Glomerular visceral epithelial cell (primary cell): Measurements from ENCODE around the gene SMURF2.

Experiments
- DNase-seq: peaks from one replicate; pipeline ENCODE4 v3.0.0-alpha.2; 2016; ENCODE audit errors: extremely low spot score

The SMURF2 gene

GRCh38 chr17:64503821-64504768, 158.0 kb downstream of the SMURF2 start:
- no peak for DNase-seq

- DNase-seq: no peak
These were observed 158.8 kb downstream of the SMURF2 start for GRCh38 chr17:64503341-64503740.

GRCh38 chr17:64502809-64503208, 159.3 kb downstream of the SMURF2 start:
- DNase-seq: no peak

GRCh38 chr17:64502021-64502420, 160.1 kb downstream of the SMURF2 start:
- DNase-seq: no peak

GRCh38 chr17:64500862-64501765, 161.0 kb downstream of the SMURF2 start:
- no peak for DNase-seq

- no peak for DNase-seq
These were observed 161.6 kb downstream of the SMURF2 start for GRCh38 chr17:64500487-64500859.

- DNase-seq: peak; percentile 19
These were observed 162.2 kb downstream of the SMURF2 start for GRCh38 chr17:64499805-64500486.

GRCh38 chr17:64498308-64499203, 163.6 kb downstream of the SMURF2 start:
- DNase-seq: peak; percentile 21

GRCh38 chr17:64497565-64498035, 164.5 kb downstream of the SMURF2 start:
- DNase-seq: no peak

- DNase-seq: peak; percentile 95
These were observed 165.1 kb downstream of the SMURF2 start, which contains the start of gene POLG2 for GRCh38 chr17:64496786-64497564. POLG2 (minus strand) TSS chr17:64497054; CDS start chr17:64496968, 86 bp downstream.

- no peak for DNase-seq
These were observed 165.7 kb downstream of the SMURF2 start for GRCh38 chr17:64496348-64496785.
